GM15510 (cell line): ENCODE measurements around the gene CALCB.

Experiments used
- POLR2A ChIP-seq: IDR thresholded peaks from 3 replicates; pipeline ENCODE4 v1.6.1; 2011; ENCODE audit warnings: borderline replicate concordance; ENCODE audit not compliant: insufficient read length; ENCODE audit errors: extremely low read depth

The CALCB gene

GRCh38 chr11:15073361-15074205 lies at the start of gene CALCB:
Gene CALCB, plus strand, starts transcription at chr11:15073593. Its CDS starts 1,126 bp downstream, at chr11:15074719.
- no peak for TF ChIP-seq POLR2A

GRCh38 chr11:15027011-15027410 lies 46.4 kb upstream of the CALCB start:
- no peak for TF ChIP-seq POLR2A

DNA sequence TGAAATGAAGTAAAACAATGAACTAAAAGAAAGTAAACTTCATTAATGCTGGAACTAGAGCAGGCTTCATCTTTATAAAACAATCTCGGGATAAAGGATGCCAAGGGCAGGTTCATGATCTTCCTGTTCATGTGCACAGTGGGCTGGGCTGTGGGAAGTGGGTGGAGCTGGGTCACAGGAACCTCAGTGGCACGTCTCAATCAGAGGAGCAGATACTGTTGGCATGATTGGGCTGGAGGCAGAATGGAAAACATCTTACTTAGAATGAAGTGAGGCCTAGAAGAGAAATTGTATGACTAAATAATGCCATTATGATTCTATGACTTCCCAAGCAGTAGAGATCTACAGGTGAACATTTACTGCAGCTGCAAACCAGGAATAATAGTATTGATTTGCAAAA lies 45.4 kb upstream of the CALCB start:
- TF ChIP-seq POLR2A: no peak

GRCh38 chr11:15028379-15028778 lies 45.0 kb upstream of the CALCB start:
- no peak for TF ChIP-seq POLR2A

- TF ChIP-seq POLR2A: no peak
These were observed 38.6 kb upstream of the CALCB start for GRCh38 chr11:15034687-15035267.

GRCh38 chr11:15035283-15035682 lies 38.1 kb upstream of the CALCB start:
- no peak for TF ChIP-seq POLR2A

DNA sequence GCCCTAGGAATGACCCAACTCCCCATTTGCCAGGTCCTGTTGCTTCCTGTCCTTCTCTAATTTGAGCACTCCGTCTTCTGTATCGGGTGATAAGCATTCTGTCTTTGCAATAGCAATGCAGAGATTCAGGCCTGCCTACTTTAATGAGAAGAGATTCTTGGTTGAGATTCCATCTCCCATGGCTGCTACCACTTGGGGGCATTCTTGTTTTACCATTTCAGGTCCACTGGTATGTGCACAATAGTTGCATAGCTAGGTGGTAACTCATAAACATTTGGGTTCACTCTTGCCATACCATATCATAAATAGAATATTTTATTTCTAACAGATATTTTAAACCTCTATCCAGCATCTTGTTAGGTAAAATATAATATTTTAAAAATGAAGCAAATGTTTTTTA lies 34.4 kb upstream of the CALCB start:
- TF ChIP-seq POLR2A: no peak

- no peak for TF ChIP-seq POLR2A
These were observed 28.2 kb upstream of the CALCB start for GRCh38 chr11:15045209-15045608.

GRCh38 chr11:15045891-15046290 lies 27.5 kb upstream of the CALCB start:
- TF ChIP-seq POLR2A: no peak

GRCh38 chr11:15048616-15049015 lies 24.8 kb upstream of the CALCB start:
- TF ChIP-seq POLR2A: no peak

GRCh38 chr11:15053191-15053685 lies 20.2 kb upstream of the CALCB start:
- no peak for TF ChIP-seq POLR2A

DNA sequence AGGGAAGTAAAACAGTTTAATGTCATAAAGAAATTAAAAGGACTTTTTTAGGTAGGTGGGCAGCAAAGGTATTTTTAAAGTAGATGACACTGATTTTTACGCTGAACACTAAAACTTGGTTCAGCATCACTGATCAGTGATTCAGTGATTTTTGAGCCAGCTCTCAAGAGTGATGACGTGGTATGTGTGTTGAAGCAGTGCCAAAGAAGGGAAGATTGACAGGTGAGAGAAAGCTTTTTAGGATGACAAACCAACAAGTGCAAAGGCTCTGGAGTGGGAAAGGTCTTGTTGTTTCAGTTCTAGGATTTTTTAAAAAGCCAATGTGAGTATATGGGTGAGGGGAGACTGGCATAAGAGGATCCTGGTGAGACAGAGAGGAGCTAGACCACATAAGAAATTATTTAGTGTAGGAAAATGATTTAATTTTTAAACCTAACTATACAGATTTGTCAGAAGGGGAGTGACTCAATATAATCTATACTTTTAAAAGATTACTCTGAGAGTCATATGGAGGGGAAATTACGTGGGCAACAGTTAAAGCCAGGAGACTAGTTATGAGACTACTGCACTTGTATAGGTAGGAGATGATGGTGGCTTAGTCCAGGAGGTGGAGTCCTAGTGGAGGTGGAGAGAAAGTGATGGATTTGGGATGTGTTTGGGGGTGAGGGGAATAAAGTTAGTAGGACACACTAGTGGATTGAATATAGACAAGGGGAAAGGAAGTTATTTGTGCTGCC lies 17.6 kb upstream of the CALCB start:
- no peak for TF ChIP-seq POLR2A

- no peak for TF ChIP-seq POLR2A
These were observed 16.1 kb upstream of the CALCB start for GRCh38 chr11:15057329-15057728.

DNA sequence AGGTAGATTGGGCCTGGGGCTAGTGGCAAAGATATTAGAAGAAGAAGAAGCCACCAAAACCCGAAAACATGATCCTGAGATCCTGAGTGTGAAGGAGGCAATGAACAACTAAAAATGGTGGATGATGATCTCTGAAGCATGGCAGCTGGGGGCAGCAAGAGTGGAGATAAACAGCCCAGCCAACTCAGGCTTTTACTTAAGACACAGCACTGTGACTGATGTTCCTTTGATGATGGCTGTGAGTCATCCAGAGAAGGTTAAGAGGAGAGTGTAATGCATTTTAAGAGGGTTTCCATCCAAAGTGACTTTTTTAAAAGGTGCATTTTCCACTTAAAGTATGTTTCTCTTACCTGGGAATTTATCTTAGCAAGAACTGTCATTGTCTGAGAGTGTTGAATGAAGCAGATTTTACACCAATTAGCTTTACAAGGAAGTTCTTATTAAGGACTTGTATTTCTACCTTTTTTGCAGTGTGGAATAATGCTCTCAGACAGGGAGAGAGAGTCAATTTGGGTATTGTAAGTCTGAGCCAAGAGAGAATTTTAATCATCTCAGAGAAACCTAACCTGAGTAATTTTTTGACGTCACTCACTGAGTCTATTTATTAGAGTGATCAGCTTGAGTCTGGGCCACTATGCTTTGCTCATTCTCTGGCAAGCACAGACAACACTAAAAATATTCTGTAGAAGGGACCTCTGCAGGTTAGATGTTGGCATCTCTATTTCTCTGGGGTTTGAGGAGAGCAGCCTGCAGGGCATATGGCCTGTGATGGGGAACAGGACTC lies 14.1 kb upstream of the CALCB start:
- TF ChIP-seq POLR2A: no peak
